Measurements from ENCODE around the gene ANKDD1A.

Gene ANKDD1A

GRCh38 chr15:64923546-64923945 lies 11.8 kb downstream of the ANKDD1A start:
- no peak for DNase-seq (ENCODE audit: low spot score)

- no peak for DNase-seq (ENCODE audit: low spot score)
These were observed 13.9 kb downstream of the ANKDD1A start for GRCh38 chr15:64925335-64926330.

- no peak for DNase-seq (ENCODE audit: low spot score)
These were observed 15.0 kb downstream of the ANKDD1A start for GRCh38 chr15:64926661-64927060.

GRCh38 chr15:64928626-64929220 lies 17.0 kb downstream of the ANKDD1A start:
- no peak for DNase-seq (ENCODE audit: low spot score)

GRCh38 chr15:64930019-64930652 lies 18.4 kb downstream of the ANKDD1A start:
- DNase-seq (ENCODE audit: low spot score) = no peak

- DNase-seq (ENCODE audit: low spot score) = no peak
These were observed 19.2 kb downstream of the ANKDD1A start for GRCh38 chr15:64930778-64931371.

GRCh38 chr15:64931381-64931780 lies 19.7 kb downstream of the ANKDD1A start:
- no peak for DNase-seq (ENCODE audit: low spot score)

GRCh38 chr15:64934023-64934422 lies 22.3 kb downstream of the ANKDD1A start:
- DNase-seq (ENCODE audit: low spot score) = no peak

GRCh38 chr15:64938192-64938591 lies 26.5 kb downstream of the ANKDD1A start:
- no peak for DNase-seq (ENCODE audit: low spot score)

- no peak for DNase-seq (ENCODE audit: low spot score)
These were observed 30.7 kb downstream of the ANKDD1A start for GRCh38 chr15:64942356-64942755.

GRCh38 chr15:64943512-64944225 lies 32.0 kb downstream of the ANKDD1A start:
- DNase-seq (ENCODE audit: low spot score) = no peak

GRCh38 chr15:64944961-64945360 lies 33.3 kb downstream of the ANKDD1A start:
- DNase-seq (ENCODE audit: low spot score) = no peak

GRCh38 chr15:64947211-64947610 lies 35.5 kb downstream of the ANKDD1A start:
- DNase-seq (ENCODE audit: low spot score) = no peak

- no peak for DNase-seq (ENCODE audit: low spot score)
These were observed 37.2 kb downstream of the ANKDD1A start for GRCh38 chr15:64948916-64949315.

GRCh38 chr15:64949383-64950186 lies 37.9 kb downstream of the ANKDD1A start:
- DNase-seq (ENCODE audit: low spot score) = no peak

GRCh38 chr15:64950888-64951287 lies 39.2 kb downstream of the ANKDD1A start:
- no peak for DNase-seq (ENCODE audit: low spot score)

GRCh38 chr15:64951777-64952418 lies 40.2 kb downstream of the ANKDD1A start:
- DNase-seq (ENCODE audit: low spot score) = no peak

- DNase-seq (ENCODE audit: low spot score) = no peak
These were observed 42.7 kb downstream of the ANKDD1A start for GRCh38 chr15:64954395-64954794.

GRCh38 chr15:64959128-64959527 lies 47.4 kb downstream of the ANKDD1A start:
- no peak for DNase-seq (ENCODE audit: low spot score)

- DNase-seq (ENCODE audit: low spot score) = no peak
These were observed 48.5 kb downstream of the ANKDD1A start for GRCh38 chr15:64960153-64960552.

Measured in AG08395 (cell line).